Head of caudate nucleus (tissue), 42 donors: Measurements from ENCODE around the gene SLC25A24.
"Not testable (repeated sequence)": the region's sequence is repeated elsewhere in the genome, so short reads cannot be mapped to it uniquely, and the experiment has no call there.

Source experiments
- DNase-seq, 42 donors: peaks; one replicate each; pipeline versions ENCODE4 v3.0.0 to v3.0.0-alpha.2; 2020 to 2021; ENCODE audit warnings: mixed read lengths in 7 of 42
- intact Hi-C: fragments of 100-400 bp; cut with DNase I; formaldehyde crosslinking; loops from one replicate; pipeline ENCODE4 v1.15.0; 2022

The SLC25A24 gene

DNA sequence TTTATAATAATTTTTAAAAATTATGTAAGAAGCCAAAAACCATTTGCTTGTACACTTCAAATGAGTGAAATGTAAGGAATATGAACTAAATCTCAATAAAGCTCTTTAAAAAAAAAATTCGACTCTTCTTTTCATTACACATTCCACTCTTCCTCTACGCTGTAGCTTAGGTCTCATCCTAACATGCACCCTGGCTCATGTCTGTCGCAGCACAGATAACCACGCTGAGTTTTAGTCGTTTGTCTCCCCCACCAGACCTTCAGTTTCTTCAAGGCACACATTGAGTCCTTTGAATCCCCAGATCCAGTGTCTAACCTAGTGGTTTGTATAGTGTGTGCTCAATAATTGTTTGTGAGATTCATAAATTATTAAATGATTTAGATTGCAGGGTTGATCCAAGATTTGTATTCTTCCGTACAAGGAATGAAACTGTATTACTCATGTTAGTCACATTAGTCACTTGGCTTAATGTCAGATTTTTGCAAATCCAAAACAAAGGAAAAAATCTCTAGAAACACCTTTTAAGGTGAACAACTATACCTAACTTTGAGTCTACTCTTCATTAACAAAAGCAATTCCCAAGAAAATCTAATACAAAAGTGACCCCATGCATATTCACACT is 57.3 kb downstream of the SLC25A24 start:
- no peak for DNase-seq
- intact Hi-C loops, result no loop called here

DNA sequence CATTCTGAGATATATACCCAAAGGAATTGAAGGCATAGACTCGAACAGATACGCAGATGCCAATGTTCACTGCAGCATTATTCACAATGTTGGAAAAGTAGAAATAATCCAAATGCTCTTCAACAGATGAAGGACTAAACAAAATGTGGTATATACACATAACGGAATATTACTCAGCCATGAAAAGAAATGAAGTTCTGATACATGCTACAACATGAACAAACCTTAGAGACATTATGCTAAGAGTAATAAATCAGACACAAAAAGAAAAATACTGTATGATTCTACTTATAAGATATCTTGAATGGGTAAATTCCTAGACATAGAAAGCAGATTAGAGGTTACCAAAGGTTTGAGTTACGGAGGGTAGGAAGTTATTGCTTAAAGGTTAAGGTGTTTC is 57.9 kb downstream of the SLC25A24 start:
- DNase-seq, result no peak
- intact Hi-C loops, result no loop called here

DNA sequence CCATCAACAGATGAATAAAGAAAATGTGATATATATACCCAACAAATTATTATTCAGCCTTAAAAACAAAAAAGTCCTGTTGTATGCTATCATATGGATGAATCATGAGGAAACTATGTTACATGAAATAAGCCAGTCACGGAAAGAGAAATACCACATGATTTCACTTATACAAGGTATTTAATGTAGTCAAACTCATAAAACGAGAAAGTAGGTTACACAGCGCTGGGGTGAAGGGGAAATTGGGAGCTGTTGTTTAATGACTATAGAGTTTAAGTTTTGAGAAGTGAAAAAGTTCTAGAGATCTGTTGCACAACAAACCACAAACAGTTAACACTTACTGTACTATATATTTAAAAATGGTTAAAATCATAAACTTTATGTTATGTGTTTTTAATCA is 58.5 kb downstream of the SLC25A24 start:
- intact Hi-C loops, result no loop called here
- DNase-seq, result no peak

DNA sequence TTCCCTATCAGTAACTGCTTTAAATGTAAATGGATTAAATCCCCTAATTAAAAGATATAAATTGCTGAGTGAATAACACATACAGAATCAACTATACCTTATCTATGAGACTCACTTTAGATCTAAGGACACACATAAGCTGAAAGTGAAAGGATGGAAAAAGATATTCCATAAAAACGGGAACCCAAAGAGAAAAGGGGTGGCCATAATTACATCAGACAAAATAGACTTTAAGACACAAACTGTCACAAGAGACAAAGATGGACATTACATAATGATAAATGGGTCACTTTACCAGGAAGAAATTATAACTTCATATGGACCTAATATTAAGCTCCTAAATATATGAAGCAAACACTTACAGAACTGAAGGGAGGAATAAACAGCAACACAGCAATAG is 59.2 kb downstream of the SLC25A24 start:
- intact Hi-C loops, result no loop called here
- no peak for DNase-seq

DNA sequence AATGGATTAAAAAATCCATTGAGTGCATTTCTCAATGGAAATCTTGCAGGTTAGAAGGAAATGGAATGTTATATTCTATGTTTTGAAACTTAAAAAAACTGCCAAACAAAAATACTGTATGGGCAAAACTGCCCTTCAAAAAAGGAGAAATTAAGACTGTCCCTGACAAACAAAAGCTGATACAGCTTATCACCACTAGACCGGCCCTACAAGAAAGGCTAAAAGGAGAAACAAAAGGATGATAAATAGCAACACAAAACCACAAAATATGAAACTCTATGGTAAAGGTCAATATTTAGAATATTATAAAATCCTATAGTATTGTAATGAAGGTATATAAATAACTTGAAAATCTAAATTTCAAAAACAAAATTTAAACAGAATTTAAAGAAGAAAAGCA is 60.0 kb downstream of the SLC25A24 start:
- intact Hi-C loops, result no loop called here

DNA sequence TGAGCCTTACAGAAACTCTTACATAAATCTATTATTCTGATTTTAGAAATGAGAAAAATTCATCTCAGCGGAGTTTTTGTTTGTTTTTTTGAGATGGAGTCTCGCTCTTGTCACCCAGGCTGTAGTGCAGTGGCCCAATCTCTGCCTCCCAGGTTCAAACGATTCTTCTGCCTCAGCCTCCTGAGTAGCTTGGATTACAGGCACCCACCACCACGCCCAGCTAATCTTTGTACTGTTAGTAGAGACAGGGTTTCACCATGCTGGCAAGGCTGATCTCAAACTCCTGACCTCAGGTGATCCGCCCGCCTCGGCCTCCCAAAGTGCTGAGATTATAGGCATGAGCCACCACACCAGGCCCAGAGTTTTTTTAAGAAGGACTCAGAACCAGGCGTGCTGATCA is 60.6 kb downstream of the SLC25A24 start:
- intact Hi-C loops, DNase-seq: not testable (repeated sequence)

More for the DNA sequence above, 60.0 kb downstream of the SLC25A24 start:
- DNase-seq, result no peak

DNA sequence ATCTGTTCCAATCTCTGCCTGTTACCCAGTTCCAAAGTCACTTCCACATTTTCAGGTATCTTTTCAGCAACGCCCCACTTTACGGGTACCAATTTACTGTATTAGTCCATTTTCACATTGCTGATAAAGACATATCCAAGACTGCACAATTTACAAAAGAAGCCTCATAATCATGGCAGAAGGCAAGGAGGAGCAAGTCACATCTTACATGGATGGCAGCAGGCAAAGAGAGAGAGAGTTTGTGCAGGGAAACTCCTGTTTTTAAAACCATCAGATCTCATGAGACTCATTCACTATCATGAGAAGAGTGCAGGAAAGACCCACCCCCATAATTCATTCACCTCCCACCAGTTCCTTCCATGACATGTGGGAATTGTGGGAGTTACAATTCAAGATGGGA is 67.0 kb downstream of the SLC25A24 start:
- intact Hi-C loops, DNase-seq: not testable (repeated sequence)

DNA sequence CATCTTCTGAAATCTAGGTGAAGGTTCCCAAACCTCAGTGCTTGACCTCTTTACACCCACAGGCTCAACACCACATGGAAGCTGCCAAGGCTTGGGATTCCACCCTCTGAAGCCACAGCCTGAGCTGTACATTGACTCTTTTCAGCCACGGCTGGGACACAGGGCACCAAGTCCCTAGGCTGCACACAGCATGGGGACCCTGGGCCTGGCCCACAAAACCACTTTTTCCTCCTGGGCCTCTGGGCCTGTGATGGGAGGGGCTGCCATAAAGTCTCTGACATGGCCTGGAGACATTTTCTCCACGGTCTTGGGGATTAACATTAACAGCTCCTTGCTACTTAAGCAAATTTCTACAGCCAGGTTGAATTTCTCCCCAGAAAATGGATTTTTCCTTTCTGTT is 67.8 kb downstream of the SLC25A24 start:
- intact Hi-C loops, DNase-seq: not testable (repeated sequence)

DNA sequence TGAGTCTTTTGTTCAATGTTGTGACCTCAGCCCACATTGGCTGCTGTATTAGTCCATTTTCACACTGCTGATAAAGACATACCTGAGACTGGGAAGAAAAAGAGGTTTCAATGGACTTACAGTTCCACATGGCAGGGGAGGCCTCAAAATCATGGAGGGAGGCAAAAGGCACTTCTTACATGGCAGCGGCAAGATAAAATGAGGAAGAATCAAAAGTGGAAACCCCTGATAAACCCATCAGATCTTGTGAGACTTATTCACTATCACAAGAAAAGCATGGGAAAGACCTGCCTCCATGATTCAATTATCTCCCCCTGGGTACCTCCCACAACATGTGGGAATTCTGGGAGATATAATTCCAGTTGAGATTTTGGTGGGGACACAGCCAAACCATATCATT is 68.9 kb downstream of the SLC25A24 start:
- DNase-seq, intact Hi-C loops: not testable (repeated sequence)

DNA sequence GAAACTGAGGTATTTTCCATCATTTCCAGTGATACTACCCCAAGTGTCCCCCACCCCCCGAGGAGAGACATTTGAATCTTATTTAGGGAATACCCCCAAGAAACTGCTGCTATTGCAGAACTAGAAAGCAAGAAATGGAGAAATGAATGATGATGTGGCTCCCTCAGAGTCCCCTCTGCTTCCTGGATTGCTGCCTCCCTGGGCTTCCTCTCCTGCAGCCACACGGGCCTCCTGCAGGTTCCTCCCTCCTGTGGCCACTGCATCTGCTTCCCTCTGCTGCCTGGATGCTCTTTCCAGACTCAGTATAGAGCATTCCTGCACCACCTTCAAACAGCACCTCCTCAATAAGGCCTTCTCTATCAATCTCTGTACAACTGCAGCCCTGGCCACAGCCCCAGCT is 69.3 kb downstream of the SLC25A24 start:
- intact Hi-C loops, result no loop called here
- DNase-seq, result no peak

DNA sequence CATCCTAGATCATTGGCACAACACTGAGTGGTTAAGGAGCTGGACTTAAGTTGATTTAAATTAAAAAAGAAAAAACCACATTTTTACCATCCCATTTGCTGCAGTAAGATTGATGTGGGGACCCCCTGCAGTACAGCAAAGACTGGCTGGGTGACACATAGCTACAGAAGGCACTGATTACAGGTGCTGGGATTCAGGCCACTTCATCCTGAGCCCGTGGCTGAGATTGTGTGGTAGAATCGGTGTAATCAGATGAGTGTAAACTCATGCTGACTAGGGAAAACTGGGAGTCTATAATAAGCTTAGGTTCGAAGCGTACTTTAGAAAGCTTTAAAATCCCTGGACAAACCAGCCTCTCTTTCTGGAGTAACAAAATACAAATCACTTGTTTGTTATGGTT is 70.1 kb downstream of the SLC25A24 start:
- DNase-seq, result no peak
- intact Hi-C loops, result no loop called here

DNA sequence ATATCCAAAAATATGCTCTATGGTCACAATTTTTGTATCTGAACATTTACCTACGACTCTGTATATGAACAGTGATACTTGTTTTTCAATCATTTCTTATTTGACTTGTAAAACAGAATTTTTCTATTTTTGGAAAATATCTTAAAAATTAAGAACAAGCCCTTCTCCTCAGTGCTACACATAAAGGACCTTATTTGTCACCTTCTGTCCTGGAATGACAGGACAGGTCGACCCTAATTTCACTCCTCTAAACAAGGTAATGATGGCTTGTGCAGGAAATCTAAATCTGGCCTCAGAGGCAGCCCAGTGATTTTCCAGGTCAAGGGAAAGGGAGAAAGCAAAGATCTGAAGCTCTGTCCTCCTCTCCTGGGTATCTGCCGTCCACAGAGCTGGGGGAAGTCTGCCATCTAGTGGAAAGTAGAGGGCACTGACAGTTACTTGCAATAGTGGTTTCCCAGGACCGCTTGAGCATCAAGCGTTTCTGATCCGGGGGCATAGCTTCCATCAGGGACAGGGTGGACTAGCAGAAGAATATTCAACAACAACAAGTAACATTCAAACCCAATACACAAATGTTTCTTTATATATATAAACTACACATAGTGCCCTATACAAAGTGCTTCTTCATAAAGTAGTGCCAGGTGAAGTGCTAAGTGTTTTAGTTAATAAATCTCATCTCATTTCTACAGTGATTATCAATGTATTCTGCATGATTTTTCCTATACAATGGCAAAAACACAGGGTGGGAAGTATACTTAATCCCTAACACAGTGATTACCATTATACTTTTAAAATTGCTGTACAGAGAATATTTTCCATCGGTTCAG is 74.6 kb downstream of the SLC25A24 start:
- DNase-seq, result peak; percentile 16 to 89 (median 70)
- intact Hi-C loops, result loop anchor here (2.0 kb wide), 1 partner anchor 343 kb away; no protein-coding TSS in a partner anchor

DNA sequence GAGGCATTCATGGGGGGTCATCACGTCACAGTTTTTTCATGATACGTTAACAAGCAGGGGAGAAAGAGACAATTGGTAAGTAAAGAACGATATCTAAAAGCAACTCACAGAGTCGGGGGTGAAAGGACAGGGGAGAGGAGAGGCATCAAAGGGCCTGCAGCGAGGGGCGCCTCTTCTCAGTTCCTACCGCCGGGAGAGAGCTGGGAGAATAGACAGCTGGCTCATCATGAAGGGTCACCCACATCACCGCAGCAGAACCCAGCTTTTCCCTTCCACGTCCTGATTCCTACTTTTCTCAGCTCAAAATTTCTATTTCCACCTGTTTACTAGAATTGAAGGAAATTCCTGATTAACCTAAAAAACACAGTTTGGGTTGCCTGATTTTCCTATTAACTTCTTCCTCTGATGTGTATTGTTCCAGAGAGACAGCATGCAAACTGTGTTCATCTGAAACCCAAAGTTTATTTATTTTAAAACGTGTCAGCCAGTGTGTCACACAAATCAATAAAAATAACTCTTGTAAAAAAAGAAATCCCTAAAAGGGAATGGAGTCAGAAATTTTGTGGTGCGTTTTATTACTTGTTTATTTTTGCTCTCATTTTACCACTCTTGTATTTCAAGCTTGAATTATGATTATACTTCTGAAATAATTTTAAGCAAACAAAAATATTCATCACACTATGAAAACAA is 75.4 kb downstream of the SLC25A24 start:
- no peak for DNase-seq
- intact Hi-C loops, result loop anchor here (2.0 kb wide), 1 partner anchor 342 kb away; no protein-coding TSS in a partner anchor

DNA sequence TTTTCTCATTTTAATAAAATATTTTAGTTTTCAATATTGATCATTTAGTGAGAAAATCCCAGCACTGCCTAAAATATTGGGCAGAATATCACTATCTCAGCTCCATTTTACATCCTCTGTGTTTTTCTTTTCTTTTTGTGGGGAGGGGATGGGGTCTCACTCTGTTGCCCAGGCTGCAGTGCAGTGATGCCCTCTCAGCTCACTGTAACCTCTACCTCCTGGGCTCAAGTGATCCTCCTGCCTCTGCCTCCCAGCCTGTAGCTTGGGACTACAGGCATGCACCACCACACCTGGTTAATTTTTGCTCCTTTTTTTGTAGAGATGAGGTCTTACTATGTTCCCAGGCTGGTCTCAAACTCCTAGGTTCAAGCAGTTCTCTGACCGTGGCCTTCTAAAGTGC is 76.1 kb downstream of the SLC25A24 start:
- intact Hi-C loops, result loop anchor here (2.0 kb wide), 1 partner anchor 341 kb away; no protein-coding TSS in a partner anchor
- DNase-seq, result no peak

DNA sequence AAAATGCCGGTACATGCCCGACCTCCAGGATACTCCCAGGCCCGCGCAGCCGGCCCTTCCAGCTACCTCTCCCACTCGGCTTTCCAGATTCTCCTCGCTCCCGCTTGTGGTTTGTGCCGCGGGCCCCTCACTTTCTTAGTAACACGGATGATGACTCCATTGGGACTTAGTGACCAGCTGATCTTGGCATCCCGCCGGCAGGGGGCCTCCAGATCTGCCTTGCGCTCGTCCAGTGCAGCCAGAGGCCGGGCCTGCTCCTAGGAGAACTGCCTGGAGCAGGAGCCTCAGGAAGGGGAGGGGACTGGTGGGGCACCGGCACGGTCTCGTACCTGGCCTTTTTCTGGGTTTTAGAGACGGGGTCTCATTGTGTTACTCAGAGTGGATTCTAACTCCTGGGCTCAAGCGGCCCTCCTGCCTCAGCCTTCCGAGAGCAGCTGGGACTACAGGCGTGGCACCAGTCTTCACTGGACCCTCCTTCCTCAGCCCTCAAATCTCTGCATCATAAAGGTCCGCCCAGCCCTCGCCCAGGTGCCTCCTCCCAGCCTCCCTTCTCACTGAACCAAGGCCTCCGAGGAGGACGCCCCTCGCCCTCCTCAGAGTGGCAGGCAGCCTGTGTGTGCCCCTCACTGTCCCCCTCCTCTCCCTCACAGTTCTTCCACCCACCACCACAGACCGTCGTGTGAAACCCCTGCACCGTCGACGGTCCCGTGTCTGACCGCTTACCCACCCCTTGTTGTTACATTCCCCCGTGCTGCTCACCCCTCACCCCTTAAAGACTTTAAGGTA is 78.6 kb downstream of the SLC25A24 start:
- intact Hi-C loops, result no loop called here

DNA sequence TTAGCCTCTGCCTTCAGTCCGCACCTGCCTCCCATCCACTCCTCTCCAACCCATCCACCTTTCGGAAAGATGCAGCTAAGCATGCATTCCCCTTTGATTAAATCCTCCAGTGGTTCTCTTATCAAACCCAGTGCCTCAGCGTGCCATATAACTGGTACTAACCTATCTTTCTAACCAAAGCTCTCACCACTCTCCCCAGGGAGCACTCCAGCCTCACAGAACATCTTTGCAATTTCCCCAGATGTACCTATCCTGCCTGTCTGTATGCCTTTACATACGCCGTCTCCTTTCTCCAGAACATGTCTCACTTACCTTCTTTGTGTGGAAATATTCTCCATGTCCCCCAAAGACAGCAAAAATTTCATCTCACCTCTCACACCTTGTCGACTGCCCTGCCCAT is 80.0 kb downstream of the SLC25A24 start:
- no peak for DNase-seq
- intact Hi-C loops, result no loop called here

More for the DNA sequence above, 78.6 kb downstream of the SLC25A24 start:
- no peak for DNase-seq

DNA sequence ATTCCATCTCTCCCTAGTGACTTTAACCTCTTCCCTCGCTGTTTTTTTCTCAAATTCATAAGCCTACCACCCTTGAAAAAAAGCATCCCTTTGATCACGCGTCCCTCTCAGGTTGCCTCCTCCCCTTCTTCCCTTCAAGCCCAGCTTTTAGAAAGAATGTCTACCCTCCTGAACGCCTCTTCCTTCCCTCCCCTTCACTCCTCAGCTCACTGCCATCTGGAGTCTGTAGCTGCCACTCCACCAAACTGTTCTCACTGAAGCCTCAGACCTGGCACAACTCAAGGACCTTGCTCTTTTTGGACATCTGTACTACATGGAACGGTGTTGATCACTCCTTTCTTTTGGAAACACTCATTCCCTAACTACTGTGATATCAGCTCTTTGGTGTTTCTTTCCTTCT is 80.6 kb downstream of the SLC25A24 start:
- intact Hi-C loops, result no loop called here
- no peak for DNase-seq

DNA sequence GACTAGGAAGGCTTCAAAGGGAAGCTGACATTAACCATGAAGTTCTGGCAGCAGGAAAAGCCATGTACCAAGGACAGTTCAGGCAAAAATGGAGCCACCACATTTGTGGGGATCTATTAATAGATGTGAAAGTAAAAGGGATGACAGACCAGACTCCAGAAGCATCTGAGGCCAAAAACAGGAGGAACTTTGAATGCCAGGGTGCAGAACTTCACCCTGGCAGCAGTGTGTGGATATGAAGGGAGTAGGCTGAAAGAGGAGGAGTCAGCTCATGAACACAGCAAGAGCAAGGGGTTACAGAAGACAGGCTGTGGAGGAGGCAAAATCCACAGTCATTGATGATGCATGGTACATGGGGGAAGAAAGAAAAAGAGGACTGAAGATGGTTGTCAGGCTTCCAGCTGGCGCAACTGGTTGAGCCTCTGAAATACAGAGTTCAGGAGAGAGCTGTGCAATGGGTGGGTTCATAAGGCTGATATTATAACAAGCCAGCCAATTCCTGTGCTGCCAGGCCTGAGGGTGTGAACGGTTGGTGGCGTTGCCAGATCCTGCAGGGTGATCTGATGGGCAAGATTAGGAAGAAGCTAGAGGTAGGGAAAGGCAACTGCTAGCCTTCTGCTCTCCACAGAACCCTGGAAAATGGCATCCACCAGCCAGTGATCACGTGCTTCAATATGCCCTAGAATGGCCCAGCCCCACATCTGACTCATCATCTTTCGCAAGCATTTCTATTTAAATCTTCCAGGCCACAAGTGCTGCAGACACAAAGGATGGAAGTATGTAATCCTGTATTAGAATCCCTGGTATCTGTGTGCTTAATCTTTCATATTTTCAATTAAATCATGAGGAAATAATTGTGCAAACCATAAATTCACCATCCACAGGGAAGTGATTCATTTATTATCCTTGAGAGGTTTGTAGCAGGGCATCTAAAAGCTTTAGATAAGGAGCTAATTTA is 81.9 kb downstream of the SLC25A24 start:
- intact Hi-C loops, result no loop called here
- peak in 2 of 42 donors; percentile 18 to 23 for DNase-seq
